HepG2 (cell line): Measurements from ENCODE around the gene PHAX. TPM values are rescaled to one million over a fixed set of nuclear protein-coding genes. Genes with fewer than 3 reads are reported as not detected.

ENCODE experiments used
- ATAC-seq: fragments of 200-7000 bp; cut with Tn5 transposase; 3 replicates; pipeline ENCODE4 v1.9.1; 2020; ENCODE audit warnings: mild to moderate bottlenecking, moderate library complexity
- BruUV-seq: library from RNA; stranded (reverse); fragments of 400-500 nt; replicated peaks from 2 replicates; lab custom pipeline; 2021; lab: Mats Ljungman, UMichigan
- CTCF ChIA-PET: fragments of 300-600 bp; formaldehyde crosslinking; extraction: SDS; loops from one replicate; lab custom pipeline; 2021; ENCODE audit warnings: low total read pairs, inconsistent platforms, low intra/inter-chr PET ratio; lab: Yijun Ruan, JAX
- POLR2A ChIA-PET: fragments of 350-600 bp; sonication (Branson Sonifier 250); formaldehyde crosslinking; loops from one replicate; lab custom pipeline; 2020; ENCODE audit warnings: antibody characterized with exemption, inconsistent platforms; lab: Yijun Ruan, JAX
- DNase-seq: peaks from one replicate; pipeline ENCODE4 v3.0.0-alpha.2; 2015; ENCODE audit warnings: low spot score
- FAIRE-seq: peaks from 3 replicates; lab custom pipeline; 2011; peaks lifted over from hg19 to GRCh38; lab: Jason Lieb, UNC
- H2AFZ ChIP-seq: one replicate; pipeline ENCODE4 v1.6.1; 2011; ENCODE audit warnings: low read length, inconsistent platforms
- H3K27ac ChIP-seq: fragments of 300-600 bp; 3 replicates; pipeline ENCODE4 v1.8.0; 2011; ENCODE audit warnings: mixed run types, mild to moderate bottlenecking, mixed read lengths, low read length, inconsistent platforms; ENCODE audit not compliant: insufficient read depth; ENCODE audit errors: extremely low read length
- H3K27me3 ChIP-seq, 2 experiments: fragments of 200-600 bp in 1 of 2; 2 replicates in 1 of 2; 3 replicates in 1 of 2; pipeline versions ENCODE4 v1.6.0 to v1.8.0; 2011; ENCODE audit warnings: low read length in 2 of 2, mild to moderate bottlenecking in 2 of 2, moderate library complexity in 2 of 2, inconsistent platforms in 1 of 2; ENCODE audit not compliant: insufficient read depth in 2 of 2, control insufficient read depth in 1 of 2
- H3K36me3 ChIP-seq, 2 experiments: fragments of 200-600 bp in 1 of 2; replicated peaks in 1 of 2; 2 replicates in 1 of 2; 3 replicates in 1 of 2; pipeline versions ENCODE4 v1.5.1 to v1.8.0; 2011; ENCODE audit warnings: low read length in 2 of 2, inconsistent platforms in 1 of 2; ENCODE audit not compliant: insufficient read depth in 2 of 2, control insufficient read depth in 1 of 2
- H3K4me1 ChIP-seq: 2 replicates; pipeline ENCODE4 v1.5.1; 2012; ENCODE audit warnings: low read length, inconsistent platforms; ENCODE audit not compliant: insufficient read depth
- H3K4me2 ChIP-seq: 2 replicates; pipeline ENCODE4 v1.6.0; 2011; ENCODE audit warnings: low read depth, low read length, inconsistent platforms
- H3K4me3 ChIP-seq, 3 experiments: fragments of 200-600 bp in 1 of 3; sonication (generic), shearing (Covaris generic) in 1 of 3; replicated peaks in 1 of 3; 2 replicates each; pipeline ENCODE4 v1.5.1; 2011 to 2016; ENCODE audit warnings: low read length in 3 of 3, inconsistent platforms in 2 of 3, low read depth in 2 of 3, mild to moderate bottlenecking in 2 of 3, control low read depth in 1 of 3, mixed read lengths in 1 of 3; ENCODE audit not compliant: insufficient read depth in 1 of 3
- H3K79me2 ChIP-seq: one replicate; pipeline ENCODE4 v1.6.1; 2011; ENCODE audit warnings: low read length, inconsistent platforms; ENCODE audit not compliant: insufficient read depth
- H3K9ac ChIP-seq: 2 replicates; pipeline ENCODE4 v1.6.0; 2011; ENCODE audit warnings: mild to moderate bottlenecking, low read depth, low read length, inconsistent platforms; ENCODE audit not compliant: insufficient read depth
- H3K9me3 ChIP-seq: 2 replicates; pipeline ENCODE4 v1.5.1; 2012; ENCODE audit warnings: mild to moderate bottlenecking, low read length
- H4K20me1 ChIP-seq: 2 replicates; pipeline ENCODE4 v1.6.0; 2011; ENCODE audit warnings: inconsistent platforms, mild to moderate bottlenecking, low read length, moderate library complexity; ENCODE audit not compliant: insufficient read depth
- KAT8 ChIP-seq: IDR thresholded peaks from 2 replicates; pipeline ENCODE4 v1.6.1; 2016; ENCODE audit warnings: missing genetic modification reagents, missing compliant biosample characterization
- PHF8 ChIP-seq: sonication (generic); formaldehyde crosslinking; IDR thresholded peaks from 2 replicates; pipeline ENCODE4 v1.5.0; 2020; ENCODE audit warnings: missing genetic modification reagents
- SNRNP70 ChIP-seq: fragments of 200-400 bp; formaldehyde crosslinking; IDR thresholded peaks from 2 replicates; pipeline ENCODE4 v1.6.1; 2017; ENCODE audit warnings: mild to moderate bottlenecking, low read depth, low read length, moderate library complexity
- in situ Hi-C: cut with HindIII; loops from 2 replicates; pipeline ENCODE4 v1.10.0; 2017; ENCODE audit warnings: low pct_unique_long_range_greater_than_20kb; ENCODE audit not compliant: extremely low pct_ligation_motif_present
- intact Hi-C: fragments of 100-400 bp; cut with micrococcal nuclease; formaldehyde crosslinking; loops from one replicate; pipeline ENCODE4 v1.10.0; 2022; ENCODE audit not compliant: unreplicated experiment
- polyA plus RNA-seq, 8 experiments: library from polyadenylated mRNA; depleted of rRNA in 3 of 8; stranded (reverse) in 7 of 8; unstranded in 1 of 8; fragments of >200 nt; fragmentation: Illumina TruSeq in 4 of 8; extraction: Trizol in 4 of 8; gene quantifications; 2 replicates each; pipeline versions ENCODE4 v1.2.1 to v1.2.3, GENCODE V29; 2011 to 2016; ENCODE audit warnings: low read depth in 4 of 8, missing spikeins in 1 of 8, mixed read lengths in 1 of 8; ENCODE audit not compliant: insufficient read depth in 1 of 8
- total RNA-seq, 5 experiments: library from RNA; depleted of rRNA; stranded (reverse); fragments of >200 nt; fragmentation: Illumina TruSeq; extraction: Trizol; gene quantifications; 2 replicates each; pipeline ENCODE4 v1.2.3, GENCODE V29; 2016; ENCODE audit warnings: low read depth in 1 of 5
- TF ChIP-seq, protein P1 (sequence below): sonication (generic); formaldehyde crosslinking; IDR thresholded peaks from 2 replicates; pipeline ENCODE4 v1.4.0; 2020; ENCODE audit warnings: mild to moderate bottlenecking, missing genetic modification reagents
- TF ChIP-seq, protein P2 (sequence below): sonication (generic); formaldehyde crosslinking; IDR thresholded peaks from 2 replicates; pipeline ENCODE4 v1.8.0; 2022; ENCODE audit warnings: mild to moderate bottlenecking, missing genetic modification reagents; ENCODE audit not compliant: insufficient replicate concordance
- TF ChIP-seq, protein P3 (sequence below): sonication (generic); formaldehyde crosslinking; IDR thresholded peaks from 2 replicates; pipeline ENCODE4 v1.4.0; 2020; ENCODE audit warnings: missing genetic modification reagents
- TF ChIP-seq, protein P4 (sequence below): fragments of 450-650 bp; IDR thresholded peaks from 2 replicates; pipeline ENCODE4 v1.6.1; 2017; ENCODE audit warnings: mild to moderate bottlenecking

The PHAX gene
- total and polyA plus RNA-seq, 2 of the 13 experiments (the other 11 are each of a cell fraction or from before 2014, with no cell fraction given): 20.0 to 59.7 TPM

DNA sequence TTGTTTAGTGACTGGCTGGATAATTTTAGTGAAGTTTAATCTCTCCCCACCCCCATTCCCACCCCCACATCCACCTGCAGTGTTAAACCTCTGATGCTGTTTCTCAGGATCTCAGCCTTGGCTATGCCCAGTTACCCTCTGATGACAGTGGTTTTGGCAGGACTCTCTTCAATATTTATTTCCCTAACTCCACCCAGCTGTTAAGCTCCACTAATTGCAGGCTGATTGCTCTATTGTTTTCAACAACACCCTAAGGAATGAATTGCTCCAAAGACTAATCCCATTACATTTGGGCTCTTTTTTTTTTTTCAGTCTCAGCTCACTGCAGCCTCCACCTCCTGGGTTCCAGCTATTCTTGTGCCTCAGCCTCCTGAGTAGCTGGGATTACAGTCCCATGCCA, 46.3 kb downstream of the PHAX start:
- Histone ChIP-seq H3K27ac (no peak overlapping the region), H3K79me2 (no peaks in the 10 kb centered on the region), H3K4me3 (no peak overlapping the region), H4K20me1 (no peaks in the 10 kb centered on the region), H3K4me1 (peaks cover 50% of the 10 kb centered on the region), H3K9me3 (peaks cover 8% of the 10 kb centered on the region), H3K36me3 (no peaks in the 10 kb centered on the region), H2AFZ (no peak overlapping the region), H3K27me3 (no peaks in the 10 kb centered on the region), H3K9ac (no peak overlapping the region), H3K4me2 (no peak overlapping the region)
- no TSS peak for BruUV-seq
- ChIA-PET POLR2A (interaction anchor here (1.5 to 2.1 kb wide), 2 partner anchors 47 to 52 kb away, joined by 6 to 8 read pairs; partner anchors contain the start of genes ALDH7A1 and PHAX), CTCF (no interaction called here)
- in situ Hi-C loops (no loop called here), intact Hi-C loops (no loop called here)
- ATAC-seq (no peak), FAIRE-seq (no peak), DNase-seq (no peak)
- TF ChIP-seq, protein P1, sequence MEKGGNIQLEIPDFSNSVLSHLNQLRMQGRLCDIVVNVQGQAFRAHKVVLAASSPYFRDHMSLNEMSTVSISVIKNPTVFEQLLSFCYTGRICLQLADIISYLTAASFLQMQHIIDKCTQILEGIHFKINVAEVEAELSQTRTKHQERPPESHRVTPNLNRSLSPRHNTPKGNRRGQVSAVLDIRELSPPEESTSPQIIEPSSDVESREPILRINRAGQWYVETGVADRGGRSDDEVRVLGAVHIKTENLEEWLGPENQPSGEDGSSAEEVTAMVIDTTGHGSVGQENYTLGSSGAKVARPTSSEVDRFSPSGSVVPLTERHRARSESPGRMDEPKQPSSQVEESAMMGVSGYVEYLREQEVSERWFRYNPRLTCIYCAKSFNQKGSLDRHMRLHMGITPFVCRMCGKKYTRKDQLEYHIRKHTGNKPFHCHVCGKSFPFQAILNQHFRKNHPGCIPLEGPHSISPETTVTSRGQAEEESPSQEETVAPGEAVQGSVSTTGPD (CRISPR knock-in tag): no peak
- TF ChIP-seq, protein P2, sequence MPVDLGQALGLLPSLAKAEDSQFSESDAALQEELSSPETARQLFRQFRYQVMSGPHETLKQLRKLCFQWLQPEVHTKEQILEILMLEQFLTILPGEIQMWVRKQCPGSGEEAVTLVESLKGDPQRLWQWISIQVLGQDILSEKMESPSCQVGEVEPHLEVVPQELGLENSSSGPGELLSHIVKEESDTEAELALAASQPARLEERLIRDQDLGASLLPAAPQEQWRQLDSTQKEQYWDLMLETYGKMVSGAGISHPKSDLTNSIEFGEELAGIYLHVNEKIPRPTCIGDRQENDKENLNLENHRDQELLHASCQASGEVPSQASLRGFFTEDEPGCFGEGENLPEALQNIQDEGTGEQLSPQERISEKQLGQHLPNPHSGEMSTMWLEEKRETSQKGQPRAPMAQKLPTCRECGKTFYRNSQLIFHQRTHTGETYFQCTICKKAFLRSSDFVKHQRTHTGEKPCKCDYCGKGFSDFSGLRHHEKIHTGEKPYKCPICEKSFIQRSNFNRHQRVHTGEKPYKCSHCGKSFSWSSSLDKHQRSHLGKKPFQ (CRISPR knock-in tag): no peak
- TF ChIP-seq KAT8 (CRISPR knock-in tag) (no peak), SNRNP70 (no peak), PHF8 (CRISPR knock-in tag) (no peak)
- TF ChIP-seq, protein P3, sequence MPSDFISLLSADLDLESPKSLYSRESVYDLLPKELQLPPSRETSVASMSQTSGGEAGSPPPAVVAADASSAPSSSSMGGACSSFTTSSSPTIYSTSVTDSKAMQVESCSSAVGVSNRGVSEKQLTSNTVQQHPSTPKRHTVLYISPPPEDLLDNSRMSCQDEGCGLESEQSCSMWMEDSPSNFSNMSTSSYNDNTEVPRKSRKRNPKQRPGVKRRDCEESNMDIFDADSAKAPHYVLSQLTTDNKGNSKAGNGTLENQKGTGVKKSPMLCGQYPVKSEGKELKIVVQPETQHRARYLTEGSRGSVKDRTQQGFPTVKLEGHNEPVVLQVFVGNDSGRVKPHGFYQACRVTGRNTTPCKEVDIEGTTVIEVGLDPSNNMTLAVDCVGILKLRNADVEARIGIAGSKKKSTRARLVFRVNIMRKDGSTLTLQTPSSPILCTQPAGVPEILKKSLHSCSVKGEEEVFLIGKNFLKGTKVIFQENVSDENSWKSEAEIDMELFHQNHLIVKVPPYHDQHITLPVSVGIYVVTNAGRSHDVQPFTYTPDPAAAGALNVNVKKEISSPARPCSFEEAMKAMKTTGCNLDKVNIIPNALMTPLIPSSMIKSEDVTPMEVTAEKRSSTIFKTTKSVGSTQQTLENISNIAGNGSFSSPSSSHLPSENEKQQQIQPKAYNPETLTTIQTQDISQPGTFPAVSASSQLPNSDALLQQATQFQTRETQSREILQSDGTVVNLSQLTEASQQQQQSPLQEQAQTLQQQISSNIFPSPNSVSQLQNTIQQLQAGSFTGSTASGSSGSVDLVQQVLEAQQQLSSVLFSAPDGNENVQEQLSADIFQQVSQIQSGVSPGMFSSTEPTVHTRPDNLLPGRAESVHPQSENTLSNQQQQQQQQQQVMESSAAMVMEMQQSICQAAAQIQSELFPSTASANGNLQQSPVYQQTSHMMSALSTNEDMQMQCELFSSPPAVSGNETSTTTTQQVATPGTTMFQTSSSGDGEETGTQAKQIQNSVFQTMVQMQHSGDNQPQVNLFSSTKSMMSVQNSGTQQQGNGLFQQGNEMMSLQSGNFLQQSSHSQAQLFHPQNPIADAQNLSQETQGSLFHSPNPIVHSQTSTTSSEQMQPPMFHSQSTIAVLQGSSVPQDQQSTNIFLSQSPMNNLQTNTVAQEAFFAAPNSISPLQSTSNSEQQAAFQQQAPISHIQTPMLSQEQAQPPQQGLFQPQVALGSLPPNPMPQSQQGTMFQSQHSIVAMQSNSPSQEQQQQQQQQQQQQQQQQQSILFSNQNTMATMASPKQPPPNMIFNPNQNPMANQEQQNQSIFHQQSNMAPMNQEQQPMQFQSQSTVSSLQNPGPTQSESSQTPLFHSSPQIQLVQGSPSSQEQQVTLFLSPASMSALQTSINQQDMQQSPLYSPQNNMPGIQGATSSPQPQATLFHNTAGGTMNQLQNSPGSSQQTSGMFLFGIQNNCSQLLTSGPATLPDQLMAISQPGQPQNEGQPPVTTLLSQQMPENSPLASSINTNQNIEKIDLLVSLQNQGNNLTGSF (CRISPR knock-in tag): no peak
- TF ChIP-seq, protein P4, sequence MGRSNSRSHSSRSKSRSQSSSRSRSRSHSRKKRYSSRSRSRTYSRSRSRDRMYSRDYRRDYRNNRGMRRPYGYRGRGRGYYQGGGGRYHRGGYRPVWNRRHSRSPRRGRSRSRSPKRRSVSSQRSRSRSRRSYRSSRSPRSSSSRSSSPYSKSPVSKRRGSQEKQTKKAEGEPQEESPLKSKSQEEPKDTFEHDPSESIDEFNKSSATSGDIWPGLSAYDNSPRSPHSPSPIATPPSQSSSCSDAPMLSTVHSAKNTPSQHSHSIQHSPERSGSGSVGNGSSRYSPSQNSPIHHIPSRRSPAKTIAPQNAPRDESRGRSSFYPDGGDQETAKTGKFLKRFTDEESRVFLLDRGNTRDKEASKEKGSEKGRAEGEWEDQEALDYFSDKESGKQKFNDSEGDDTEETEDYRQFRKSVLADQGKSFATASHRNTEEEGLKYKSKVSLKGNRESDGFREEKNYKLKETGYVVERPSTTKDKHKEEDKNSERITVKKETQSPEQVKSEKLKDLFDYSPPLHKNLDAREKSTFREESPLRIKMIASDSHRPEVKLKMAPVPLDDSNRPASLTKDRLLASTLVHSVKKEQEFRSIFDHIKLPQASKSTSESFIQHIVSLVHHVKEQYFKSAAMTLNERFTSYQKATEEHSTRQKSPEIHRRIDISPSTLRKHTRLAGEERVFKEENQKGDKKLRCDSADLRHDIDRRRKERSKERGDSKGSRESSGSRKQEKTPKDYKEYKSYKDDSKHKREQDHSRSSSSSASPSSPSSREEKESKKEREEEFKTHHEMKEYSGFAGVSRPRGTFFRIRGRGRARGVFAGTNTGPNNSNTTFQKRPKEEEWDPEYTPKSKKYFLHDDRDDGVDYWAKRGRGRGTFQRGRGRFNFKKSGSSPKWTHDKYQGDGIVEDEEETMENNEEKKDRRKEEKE: no peak
